GM19328 (cell line): ENCODE results near the gene DBX1.
A peak's percentile ranks its signal among the peaks of the same experiment; 100 is the strongest.

Source experiments
- ATAC-seq: cut with Tn5 transposase; IDR thresholded peaks from one replicate; pipeline ENCODE4 v1.9.1; 2021; ENCODE audit warnings: mild to moderate bottlenecking, moderate library complexity; ENCODE audit not compliant: unreplicated experiment

Gene DBX1

DNA sequence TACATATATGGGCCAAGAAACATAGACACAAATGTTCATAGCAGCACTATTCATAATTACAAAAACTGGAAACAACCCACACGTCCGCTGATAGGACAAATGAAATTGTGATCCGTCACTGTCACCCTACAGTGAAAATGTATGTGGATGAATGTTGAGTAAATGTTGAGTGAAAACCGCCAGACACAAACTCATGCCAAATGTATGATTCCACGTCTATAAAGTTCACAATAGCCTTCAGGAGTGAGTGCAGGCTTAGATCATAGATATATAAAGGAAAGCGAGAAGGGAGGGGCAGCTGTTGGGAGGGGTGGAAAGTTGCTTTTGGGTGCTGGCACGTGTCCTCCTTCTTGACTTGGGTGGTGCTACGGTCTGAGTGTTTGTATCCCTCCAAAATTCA is 33.6 kb downstream of the DBX1 start:
- no peak for ATAC-seq

DNA sequence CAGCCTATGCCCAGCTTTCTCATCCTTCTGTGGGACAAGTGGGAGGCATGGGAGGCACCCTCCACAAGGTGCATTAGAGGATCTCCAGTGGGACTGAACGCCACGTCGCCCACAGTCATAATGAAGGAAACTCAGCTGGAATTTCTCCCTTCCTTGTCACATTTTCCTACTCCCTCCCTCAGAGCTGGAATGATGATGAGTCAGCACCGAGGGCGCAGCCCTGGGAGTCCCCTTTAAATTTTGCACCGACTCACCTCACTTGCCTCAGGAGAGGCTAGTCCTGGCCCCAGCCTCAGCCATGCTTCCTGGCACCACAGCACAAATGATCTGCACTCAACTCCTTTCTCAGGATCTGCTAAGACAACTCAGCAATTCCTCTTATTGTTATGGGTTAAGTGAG is 34.3 kb downstream of the DBX1 start:
- no peak for ATAC-seq

DNA sequence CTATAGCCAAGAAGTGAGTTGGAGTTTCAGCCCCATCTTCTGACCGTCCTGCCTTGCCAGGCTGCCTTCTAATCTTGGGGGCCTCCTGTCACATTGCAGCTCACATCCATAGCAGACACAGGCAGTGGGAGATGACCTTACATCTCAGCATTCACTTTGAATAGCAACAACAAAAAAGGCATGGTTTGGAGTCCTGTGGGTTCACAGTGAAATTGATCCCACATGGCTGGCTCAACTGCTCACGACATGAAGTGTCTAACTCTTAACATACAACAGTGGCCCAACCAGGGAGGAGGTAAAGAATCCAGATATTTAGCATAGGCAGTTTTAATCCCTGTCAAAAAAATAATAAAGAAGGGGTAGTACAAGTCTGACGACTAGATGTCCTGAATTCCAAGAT is 38.1 kb downstream of the DBX1 start:
- ATAC-seq: no peak

DNA sequence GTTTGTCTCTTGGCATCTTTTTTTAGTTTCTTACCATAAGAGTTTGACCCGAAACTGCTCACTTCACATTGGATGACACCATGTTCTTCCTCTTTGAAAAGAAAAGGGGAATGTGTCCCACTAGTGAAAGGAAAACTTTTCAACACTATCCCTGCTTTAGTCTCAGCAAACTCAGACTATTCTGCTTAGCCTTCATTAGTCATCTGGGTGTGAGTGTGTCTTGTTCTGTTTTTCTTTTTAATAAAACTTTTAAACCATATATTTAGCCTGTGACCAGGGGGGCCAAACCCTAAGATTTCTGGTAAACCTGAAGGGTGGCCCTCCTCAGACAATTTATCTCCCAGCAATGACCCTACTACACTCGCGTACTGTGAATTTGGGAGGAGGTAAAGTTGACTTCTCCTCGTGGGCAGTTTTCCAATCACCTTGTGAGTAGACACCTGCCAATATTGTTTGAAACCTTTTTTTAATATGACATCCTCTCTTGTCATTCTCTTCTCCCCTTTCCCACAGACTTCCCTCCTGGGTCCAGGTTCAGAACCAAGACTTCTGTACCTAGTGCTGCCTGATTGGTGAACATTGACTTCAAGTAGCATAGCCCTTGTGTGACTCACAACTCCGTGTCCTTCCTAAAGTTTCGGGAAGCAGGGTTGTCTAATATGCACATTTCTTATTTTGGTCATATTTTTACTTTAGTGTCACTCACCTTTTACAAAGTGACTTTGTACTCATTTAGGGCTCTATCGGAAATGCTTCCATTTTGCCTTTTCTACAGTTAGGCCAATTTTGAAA is 39.9 kb downstream of the DBX1 start:
- ATAC-seq: no peak

DNA sequence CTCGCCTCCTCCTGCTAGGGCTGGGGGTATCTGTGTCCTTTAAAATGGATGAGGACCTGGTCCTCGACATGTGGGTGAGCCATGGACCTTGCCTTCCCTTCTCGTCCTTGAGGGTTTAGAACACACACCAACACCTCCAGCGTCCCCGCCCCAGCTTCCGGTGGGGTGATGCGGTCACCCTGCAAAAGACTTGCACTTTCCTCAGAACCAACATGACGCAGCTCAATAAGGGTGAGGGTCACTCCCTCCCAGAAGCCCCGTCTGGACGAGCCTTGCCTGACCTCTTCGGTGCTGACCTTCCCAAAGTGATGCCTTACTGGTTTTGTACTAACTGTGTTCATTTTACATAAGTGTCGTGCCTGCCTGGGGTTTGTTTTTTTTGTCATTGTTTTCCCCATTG is 41.0 kb downstream of the DBX1 start:
- no peak for ATAC-seq

DNA sequence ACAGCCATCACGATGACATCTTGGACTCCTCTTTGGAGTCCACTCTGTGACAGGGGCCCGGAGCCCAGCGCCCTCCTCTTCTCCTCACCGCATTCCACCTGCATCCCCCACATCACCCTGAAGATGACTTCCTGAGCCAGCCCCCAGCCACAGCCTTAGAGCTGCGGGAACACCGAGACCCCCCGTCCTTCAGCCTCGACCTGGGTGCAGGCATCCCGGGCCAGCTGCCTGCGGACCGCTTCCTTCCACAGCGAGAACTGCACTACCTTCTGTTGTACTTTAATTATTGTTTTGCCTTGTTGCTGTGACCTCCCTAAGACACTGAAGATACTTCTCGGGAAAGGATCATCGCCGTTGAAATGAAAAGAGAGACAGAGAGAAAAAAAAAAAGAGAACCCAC is 42.1 kb downstream of the DBX1 start:
- no peak for ATAC-seq

DNA sequence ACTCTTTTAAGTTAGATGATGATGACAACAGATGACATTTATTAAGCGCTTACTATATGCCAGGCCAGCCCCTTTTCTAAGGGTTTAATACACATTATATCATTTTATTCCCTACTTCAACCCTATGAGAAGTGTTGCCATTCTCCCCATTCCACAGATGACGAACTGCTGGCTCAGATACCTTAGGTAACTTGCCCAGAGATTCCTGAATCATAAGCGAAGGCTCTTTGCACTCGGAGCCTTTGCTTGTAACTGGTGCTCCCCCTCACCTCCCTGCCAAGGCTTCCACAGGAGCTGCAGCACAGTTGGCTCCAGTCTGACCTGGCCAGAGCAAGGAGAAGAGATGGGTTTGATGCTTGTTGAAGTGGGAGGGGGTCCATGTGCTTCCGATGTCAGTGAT is 43.0 kb downstream of the DBX1 start:
- ATAC-seq: no peak

DNA sequence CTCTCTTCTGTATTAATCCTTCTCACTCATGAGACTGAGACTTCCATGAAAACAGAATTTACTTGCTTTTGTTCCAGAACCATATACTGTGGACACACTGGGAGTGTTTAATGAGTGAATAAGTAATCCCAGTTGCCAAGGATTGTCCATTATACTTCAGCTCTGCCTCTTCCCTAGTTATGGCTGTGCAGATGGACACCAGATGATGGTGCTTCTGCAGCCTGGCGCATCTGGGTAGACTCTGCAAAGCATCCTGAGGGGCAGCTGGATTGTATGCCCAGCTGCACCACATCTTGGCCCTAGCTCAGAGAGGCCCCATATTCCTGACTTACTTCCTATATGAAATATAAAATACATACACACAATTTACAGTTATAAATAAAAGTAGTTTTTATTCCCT is 43.5 kb downstream of the DBX1 start:
- no peak for ATAC-seq

DNA sequence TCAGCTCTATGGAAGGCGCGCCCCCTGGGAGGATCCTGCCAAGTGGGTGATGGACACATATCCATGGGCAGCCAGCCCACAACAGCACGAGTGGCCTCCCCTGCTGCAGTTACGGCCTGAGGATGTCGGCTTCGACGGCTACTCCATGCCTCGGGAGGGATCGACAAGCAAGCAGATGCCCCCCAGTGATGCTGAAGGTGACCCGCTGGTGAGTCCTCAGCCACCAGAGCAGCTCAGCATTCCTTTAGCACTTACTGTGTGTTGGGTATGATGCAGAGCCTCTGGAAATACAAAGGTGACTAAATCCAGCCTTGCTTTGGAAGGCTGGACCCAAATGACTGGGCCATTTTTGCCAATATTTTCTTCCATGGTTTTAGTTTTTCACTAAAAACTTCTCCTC is 45.7 kb downstream of the DBX1 start:
- ATAC-seq: no peak

DNA sequence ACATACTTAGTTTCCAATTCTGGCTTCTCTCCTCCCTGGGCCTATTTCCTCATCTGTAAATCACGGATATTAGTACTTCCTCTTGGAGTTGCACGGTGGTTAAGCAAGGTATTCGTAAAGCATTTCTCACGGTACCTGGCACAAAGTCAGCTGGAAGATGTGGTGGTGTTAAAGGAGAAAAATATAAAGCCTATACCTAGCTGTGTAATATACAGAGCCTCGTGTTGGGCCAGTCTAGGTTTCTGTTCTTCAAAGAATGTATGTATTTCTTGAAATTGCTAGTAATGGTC is 47.2 kb downstream of the DBX1 start:
- no peak for ATAC-seq

DNA sequence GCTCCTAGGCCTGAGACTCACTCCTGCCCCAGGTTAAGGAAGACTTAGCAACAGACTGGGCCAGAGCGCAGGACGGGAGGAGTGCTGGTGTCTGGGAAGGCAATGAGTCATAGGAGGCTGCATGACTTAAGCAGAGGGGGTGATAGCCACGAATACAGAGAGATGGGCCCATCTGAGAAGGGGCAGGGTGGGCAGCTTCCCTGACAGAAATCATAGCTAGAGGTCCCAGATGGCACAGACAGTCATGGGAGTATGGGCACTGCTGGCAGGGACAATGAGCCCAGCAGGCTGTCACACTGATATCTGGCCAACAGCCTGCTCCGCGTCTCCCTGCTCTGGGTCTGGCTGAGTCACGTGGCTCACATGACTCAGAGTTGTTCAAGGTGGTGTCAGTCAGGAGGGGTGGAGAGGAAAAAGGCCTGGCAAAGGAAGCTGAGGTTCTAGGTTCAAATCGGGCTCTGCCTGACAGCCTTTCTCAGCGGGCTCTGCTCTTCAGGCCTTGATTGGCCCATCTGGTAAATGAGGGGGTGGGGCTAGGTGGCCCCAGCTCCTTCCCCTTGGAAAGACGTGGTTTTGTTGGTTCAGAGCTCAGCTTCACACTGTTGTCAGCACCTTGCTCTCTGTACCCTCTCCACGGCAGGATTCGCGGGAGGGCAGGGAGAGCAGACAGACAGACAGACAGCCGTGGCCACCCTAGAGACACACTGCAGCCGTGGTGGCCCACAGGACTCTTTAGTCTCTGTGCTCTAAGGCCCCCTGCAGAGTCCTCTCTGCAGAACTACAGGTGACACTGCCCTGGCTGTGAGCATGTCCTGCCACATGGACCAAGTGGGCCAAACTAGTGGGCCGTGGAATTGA is 47.8 kb downstream of the DBX1 start:
- no peak for ATAC-seq

DNA sequence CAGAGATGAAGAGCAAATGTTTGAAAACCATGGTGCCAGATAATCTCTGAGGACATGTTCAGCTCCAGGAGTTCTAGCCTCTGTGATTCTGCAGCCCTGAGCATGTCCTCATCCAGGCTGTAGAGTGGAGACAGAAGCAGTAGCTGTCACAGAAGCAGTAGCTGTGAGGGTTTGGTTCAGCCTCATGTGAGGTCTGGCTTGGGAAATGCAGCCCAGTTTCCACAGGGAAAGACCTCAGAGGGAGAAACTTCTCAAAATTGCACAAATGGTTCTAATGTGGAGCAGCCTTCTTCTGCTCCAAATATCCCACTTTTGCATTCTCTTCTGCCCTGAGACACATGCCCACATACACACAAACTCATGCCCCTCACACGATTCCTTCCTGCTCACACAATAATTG is 48.4 kb downstream of the DBX1 start:
- ATAC-seq: no peak

DNA sequence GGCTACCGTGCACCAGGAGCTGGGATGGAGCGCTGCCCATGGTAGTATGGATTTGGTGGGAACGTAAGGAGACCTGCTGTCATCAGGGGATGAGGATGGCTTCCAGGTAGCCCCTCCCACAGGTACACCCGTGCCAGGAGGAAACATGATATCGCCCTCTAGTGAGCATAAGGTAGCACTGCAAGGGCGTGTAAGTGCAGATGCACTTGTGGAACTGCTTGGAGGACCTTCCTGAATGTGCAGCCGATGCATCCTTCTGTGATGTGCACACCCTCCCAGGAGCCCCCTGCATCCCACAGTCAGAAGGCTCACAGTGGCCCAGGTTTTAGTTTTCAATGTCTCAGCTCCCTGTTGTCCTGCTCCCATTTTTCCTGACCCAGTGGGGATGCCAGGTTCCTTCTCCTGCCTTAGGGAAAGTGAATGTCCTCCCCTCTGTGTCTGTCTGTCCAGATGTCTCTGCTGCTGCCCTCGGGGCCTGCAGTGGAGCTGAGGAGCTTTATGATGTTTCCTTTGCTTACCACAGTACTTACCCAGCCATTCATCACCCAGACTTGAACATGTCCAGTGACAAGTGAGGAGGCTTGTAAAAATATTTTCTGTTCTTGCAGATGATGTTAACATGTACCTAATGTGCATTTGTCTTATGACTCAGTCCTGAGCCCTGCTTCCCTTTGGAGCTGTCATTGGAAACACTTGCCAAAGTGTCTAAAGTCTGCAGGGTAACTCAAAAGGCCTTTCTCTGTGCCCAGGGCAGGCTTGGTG is 49.2 kb downstream of the DBX1 start:
- peak; percentile 83 for ATAC-seq

DNA sequence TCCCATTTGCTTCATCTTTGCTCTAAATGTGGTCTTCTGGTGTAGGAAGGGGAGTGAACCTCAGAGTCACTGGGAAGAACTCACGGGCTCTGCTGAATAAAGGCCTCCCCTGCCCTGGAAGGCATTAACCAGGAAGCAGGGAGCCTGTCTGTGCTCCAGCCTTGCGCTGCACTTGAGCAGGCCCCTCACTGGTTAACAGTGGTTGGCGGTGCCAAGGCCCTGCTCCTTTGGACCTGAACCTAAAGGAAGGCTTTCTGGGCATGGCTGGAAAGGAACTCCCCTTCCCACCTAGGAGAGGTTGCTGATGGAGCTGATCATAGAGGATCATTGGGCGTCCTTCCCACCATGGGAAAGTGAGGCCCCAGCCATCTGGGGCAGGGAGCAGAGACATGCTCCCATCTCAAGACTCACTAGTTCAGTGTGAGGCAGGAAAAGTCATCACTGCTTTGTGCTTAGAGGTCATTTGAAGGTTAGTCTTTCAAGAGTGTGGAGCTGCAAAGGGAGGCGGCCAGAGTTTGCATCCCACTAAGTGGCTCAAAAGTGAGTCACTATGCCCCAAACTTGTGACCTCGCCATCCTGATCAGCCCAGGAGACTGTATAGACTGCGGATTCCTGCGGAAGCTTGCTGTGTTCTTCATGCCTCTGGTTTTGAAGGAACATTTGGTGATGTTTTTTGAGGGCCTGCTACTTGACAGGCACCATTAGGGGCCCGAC is 50.4 kb downstream of the DBX1 start:
- no peak for ATAC-seq
